H1 (cell line): Measurements from ENCODE around the gene FOLR1. TPM values are rescaled to one million over a fixed set of nuclear protein-coding genes. Genes with fewer than 3 reads are reported as not detected.

Source experiments
- CTCF ChIA-PET: fragments of 300-600 bp; sonication (Branson Sonifier 250); formaldehyde crosslinking; loops from one replicate; lab custom pipeline; 2021; ENCODE audit not compliant: partially characterized antibody; lab: Charles Lee
- POLR2A ChIA-PET: fragments of 300-600 bp; sonication (Branson Sonifier 250); formaldehyde crosslinking; loops from one replicate; lab custom pipeline; 2021; ENCODE audit warnings: inconsistent platforms; ENCODE audit not compliant: partially characterized antibody; lab: Charles Lee
- DNase-seq, 2 experiments: peaks; one replicate each; pipeline versions ENCODE4 v3.0.0 to v3.0.0-alpha.2; 2010 to 2022; ENCODE audit warnings: low spot score in 2 of 2, low read depth in 1 of 2, mixed read lengths in 1 of 2
- FAIRE-seq: peaks from 2 replicates; lab custom pipeline; 2011; peaks lifted over from hg19 to GRCh38; lab: Jason Lieb, UNC
- H2AFZ ChIP-seq: 2 replicates; pipeline ENCODE4 v1.8.1; 2012; ENCODE audit warnings: low read length, inconsistent platforms
- H2AK5ac ChIP-seq: 2 replicates; pipeline ENCODE4 v1.6.1; 2013; ENCODE audit warnings: low read depth, low read length
- H2BK120ac ChIP-seq: replicated peaks from 2 replicates; pipeline ENCODE3; 2013; ENCODE audit warnings: low read depth, low read length, inconsistent platforms
- H2BK12ac ChIP-seq: 2 replicates; pipeline ENCODE4 v1.6.1; 2013; ENCODE audit warnings: low read depth, low read length
- H2BK15ac ChIP-seq: 2 replicates; pipeline ENCODE4 v1.6.1; 2013; ENCODE audit warnings: low read length
- H2BK20ac ChIP-seq: 2 replicates; pipeline ENCODE4 v1.6.1; 2013; ENCODE audit warnings: low read length
- H2BK5ac ChIP-seq: 2 replicates; pipeline ENCODE4 v1.6.1; 2013; ENCODE audit warnings: low read depth, low read length
- H3K14ac ChIP-seq: 2 replicates; pipeline ENCODE4 v1.6.1; 2013; ENCODE audit warnings: inconsistent platforms; ENCODE audit not compliant: insufficient read length
- H3K18ac ChIP-seq: 2 replicates; pipeline ENCODE4 v1.6.1; 2013; ENCODE audit warnings: low read length; ENCODE audit errors: extremely low read depth
- H3K23ac ChIP-seq: 2 replicates; pipeline ENCODE4 v1.6.1; 2013; ENCODE audit warnings: inconsistent platforms; ENCODE audit not compliant: insufficient read length
- H3K23me2 ChIP-seq: 2 replicates; pipeline ENCODE4 v1.6.1; 2013; ENCODE audit warnings: low read depth, low read length
- H3K27ac ChIP-seq: 2 replicates; pipeline ENCODE4 v1.6.1; 2011; ENCODE audit warnings: low read depth, low read length, inconsistent platforms
- H3K27me3 ChIP-seq, 4 experiments: replicated peaks in 1 of 4; 1 replicate in 1 of 4; 2 replicates in 3 of 4; pipeline versions ENCODE4 v1.6.1 to v1.8.1; 2011 to 2013; ENCODE audit warnings: low read length in 3 of 4, mild to moderate bottlenecking in 3 of 4, inconsistent platforms in 2 of 4, mixed read lengths in 2 of 4, moderate library complexity in 1 of 4; ENCODE audit not compliant: control insufficient read depth in 3 of 4, insufficient read depth in 3 of 4; ENCODE audit errors: extremely low read depth in 1 of 4
- H3K36me3 ChIP-seq, 4 experiments: 2 replicates each; pipeline versions ENCODE4 v1.6.1 to v1.8.1; 2011 to 2013; ENCODE audit warnings: mild to moderate bottlenecking in 4 of 4, low read length in 3 of 4, moderate library complexity in 2 of 4, control low read depth in 1 of 4, inconsistent platforms in 1 of 4; ENCODE audit not compliant: insufficient read depth in 4 of 4, control insufficient read depth in 2 of 4
- H3K4ac ChIP-seq: replicated peaks from 2 replicates; pipeline ENCODE3; 2013; ENCODE audit warnings: low read length, low read depth, mixed read lengths, inconsistent platforms; ENCODE audit not compliant: insufficient read length
- H3K4me1 ChIP-seq, 4 experiments: replicated peaks in 1 of 4; 1 replicate in 1 of 4; 2 replicates in 3 of 4; pipeline versions ENCODE4 v1.6.1 to v1.8.1; 2011 to 2013; ENCODE audit warnings: low read length in 3 of 4, inconsistent platforms in 2 of 4, mixed read lengths in 1 of 4; ENCODE audit not compliant: insufficient read depth in 4 of 4, control insufficient read depth in 3 of 4
- H3K4me2 ChIP-seq, 2 experiments: 2 replicates each; pipeline versions ENCODE4 v1.6.1 to v1.8.1; 2011 to 2013; ENCODE audit warnings: low read depth in 2 of 2, low read length in 2 of 2, control low read depth in 1 of 2, inconsistent platforms in 1 of 2, mild to moderate bottlenecking in 1 of 2; ENCODE audit not compliant: insufficient read depth in 1 of 2
- H3K4me3 ChIP-seq, 4 experiments: fragments of 200-600, 300-600 bp in 1 of 4; sonication (generic), shearing (Covaris generic), sonication (Bioruptor Twin) in 1 of 4; 2 replicates each; pipeline versions ENCODE4 v1.5.1 to v1.8.1; 2011 to 2016; ENCODE audit warnings: low read length in 4 of 4, low read depth in 3 of 4, control low read depth in 2 of 4, inconsistent platforms in 2 of 4, mild to moderate bottlenecking in 2 of 4, mixed read lengths in 1 of 4, moderate library complexity in 1 of 4; ENCODE audit not compliant: insufficient read depth in 2 of 4; ENCODE audit errors: extremely low read depth in 1 of 4
- H3K56ac ChIP-seq: replicated peaks from 2 replicates; pipeline ENCODE3; 2013; ENCODE audit warnings: low read depth, mild to moderate bottlenecking, mixed read lengths, low read length, inconsistent platforms; ENCODE audit not compliant: insufficient read length
- H3K79me1 ChIP-seq: 2 replicates; pipeline ENCODE4 v1.6.1; 2013; ENCODE audit warnings: low read depth, low read length, control low read depth
- H3K79me2 ChIP-seq, 2 experiments: 2 replicates each; pipeline versions ENCODE4 v1.6.1 to v1.8.1; 2012 to 2013; ENCODE audit warnings: low read length in 2 of 2, mild to moderate bottlenecking in 2 of 2, inconsistent platforms in 1 of 2; ENCODE audit not compliant: insufficient read depth in 2 of 2, control insufficient read depth in 1 of 2
- H3K9ac ChIP-seq, 4 experiments: replicated peaks in 1 of 4; 1 replicate in 1 of 4; 2 replicates in 3 of 4; pipeline versions ENCODE4 v1.6.1 to v1.8.1; 2011 to 2013; ENCODE audit warnings: low read depth in 3 of 4, low read length in 3 of 4, control low read depth in 2 of 4, mild to moderate bottlenecking in 2 of 4, moderate library complexity in 2 of 4, inconsistent platforms in 1 of 4; ENCODE audit errors: extremely low read depth in 1 of 4
- H3K9me3 ChIP-seq, 2 experiments: 2 replicates each; pipeline versions ENCODE4 v1.6.1 to v1.8.1; 2012 to 2013; ENCODE audit warnings: mild to moderate bottlenecking in 2 of 2, moderate library complexity in 2 of 2, control low read depth in 1 of 2, inconsistent platforms in 1 of 2, low read depth in 1 of 2, low read length in 1 of 2, mixed read lengths in 1 of 2; ENCODE audit not compliant: insufficient read depth in 2 of 2
- H4K20me1 ChIP-seq, 2 experiments: replicated peaks in 1 of 2; 2 replicates each; pipeline versions ENCODE3 to v1.8.1; 2011 to 2013; ENCODE audit warnings: inconsistent platforms in 2 of 2, low read length in 2 of 2, mild to moderate bottlenecking in 1 of 2; ENCODE audit not compliant: insufficient read depth in 2 of 2, control insufficient read depth in 1 of 2
- H4K5ac ChIP-seq: 2 replicates; pipeline ENCODE4 v1.6.1; 2013; ENCODE audit warnings: low read length, low read depth, mixed read lengths, inconsistent platforms; ENCODE audit not compliant: insufficient read length
- H4K8ac ChIP-seq: 2 replicates; pipeline ENCODE4 v1.8.0; 2013; ENCODE audit warnings: mild to moderate bottlenecking, moderate library complexity, low read length, inconsistent platforms; ENCODE audit not compliant: insufficient read depth; ENCODE audit errors: extremely low read depth
- H4K91ac ChIP-seq: replicated peaks from 2 replicates; pipeline ENCODE3; 2013; ENCODE audit warnings: low read length, mixed read lengths, inconsistent platforms; ENCODE audit not compliant: insufficient read length
- EGR1 ChIP-seq: IDR thresholded peaks from 2 replicates; pipeline ENCODE4 v1.6.1; 2011; ENCODE audit warnings: low read depth, low read length, borderline replicate concordance
- POLR2AphosphoS5 ChIP-seq: IDR thresholded peaks from 2 replicates; pipeline ENCODE4 v1.6.1; 2011; ENCODE audit warnings: low read depth, low read length
- WGBS, 2 experiments: shearing (Covaris generic) in 1 of 2; methylation state at CpG; one replicate each; pipeline versions ENCODE4 v1.1.6 to v1.1.7; 2013 to 2015; ENCODE audit warnings: low lambda C conversion rate in 2 of 2, mixed read lengths in 2 of 2, inconsistent platforms in 1 of 2, low coverage in 1 of 2, missing lambda C conversion rate in 1 of 2; ENCODE audit not compliant: insufficient replicate concordance in 2 of 2, insufficient coverage in 1 of 2, insufficient read length in 1 of 2; ENCODE audit errors: extremely low coverage in 1 of 2, missing lambda C conversion rate in 1 of 2; 5-methylcytosine and 5-hydroxymethylcytosine counted together
- polyA plus RNA-seq, 7 experiments: library from polyadenylated mRNA; depleted of rRNA in 3 of 7; stranded (reverse) in 5 of 7; unstranded in 2 of 7; fragments of >200 nt in 5 of 7; fragments of 200-250 nt in 2 of 7; gene quantifications; 1 replicate in 5 of 7; 2 replicates in 1 of 7; 4 replicates in 1 of 7; pipeline versions ENCODE4 v1.2.1 to v1.2.3, GENCODE V29; 2011 to 2013; ENCODE audit warnings: missing spikeins in 2 of 7, mixed read lengths in 2 of 7
- total RNA-seq: library from RNA; stranded (reverse); fragmentation: NEBNext Ultra II Directional; extraction: Animal tissue kit (Norgen Biotek cat#: 25700); gene quantifications from 2 replicates; pipeline ENCODE4 v1.2.1, GENCODE V29; 2021

Gene FOLR1
- total and polyA plus RNA-seq, 2 of the 8 experiments (the other 6 are each of a cell fraction or from before 2014, with no cell fraction given), result 1.3 TPM; not detected in 1

GRCh38 chr11:72226701-72227100 lies 34.8 kb downstream of the FOLR1 start:
- no peak overlapping the region for H2BK15ac ChIP-seq
- no peak overlapping the region for H2BK120ac ChIP-seq
- CTCF ChIA-PET, result interaction anchor here (0.7 to 8.3 kb wide), 6 partner anchors 10 to 204 kb away, joined by 3 to 72 read pairs (median 6); no protein-coding TSS in a partner anchor
- no peak overlapping the region for H4K5ac ChIP-seq
- no peak overlapping the region for H3K56ac ChIP-seq
- H2BK20ac ChIP-seq, result no peak overlapping the region
- H3K23me2 ChIP-seq, result peaks cover 15% of the 10 kb centered on the region
- no peak overlapping the region for H2AFZ ChIP-seq
- H3K79me2 ChIP-seq, result peaks cover 0 to 11% of the 10 kb centered on the region in 2 experiments; a peak in 2 of 4 replicates
- H2AK5ac ChIP-seq, result no peak overlapping the region
- H3K36me3 ChIP-seq, result peaks cover 14 to 35% (median 32%) of the 10 kb centered on the region in 4 experiments; a peak in 7 of 8 replicates
- H3K79me1 ChIP-seq, result peaks cover 10% of the 10 kb centered on the region
- no peak overlapping the region for H3K4ac ChIP-seq
- H2BK5ac ChIP-seq, result no peak overlapping the region
- H3K9ac ChIP-seq, result no peak overlapping the region
- TF ChIP-seq POLR2AphosphoS5 (0 out of 2 replicates have a peak, but pooled peaks have one; percentile 20), EGR1 (no peak)
- H3K27ac ChIP-seq, result no peak overlapping the region
- H3K4me2 ChIP-seq, result no peak overlapping the region
- 76% methylated on average over 5 of the region's 5 CpGs; no CpG with 5 or more reads in 1 of the 2 experiments for WGBS, 2 experiments
- no peaks in the 10 kb centered on the region for H3K9me3 ChIP-seq
- no peak overlapping the region for H3K23ac ChIP-seq
- H3K18ac ChIP-seq, result no peak overlapping the region
- no peak overlapping the region for H3K14ac ChIP-seq
- POLR2A ChIA-PET, result interaction anchor here (0.6 to 9.9 kb wide), 6 partner anchors 11 to 202 kb away, joined by 3 to 160 read pairs (median 3); no protein-coding TSS in a partner anchor
- no peak overlapping the region for H3K4me3 ChIP-seq
- H3K27me3 ChIP-seq, result no peaks in the 10 kb centered on the region
- no peak overlapping the region for H2BK12ac ChIP-seq
- H4K91ac ChIP-seq, result no peak overlapping the region
- DNase-seq, result peak in 1 of 2 experiments; percentile 38
- H3K4me1 ChIP-seq, result peaks cover 8 to 11% (median 8%) of the 10 kb centered on the region in 4 experiments; a peak in 6 of 7 replicates
- no peak overlapping the region for H4K8ac ChIP-seq
- no peak for FAIRE-seq
- H4K20me1 ChIP-seq, result peaks cover 8 to 17% of the 10 kb centered on the region in 2 experiments
